ENCODE results near the gene EBPL. TPM values are rescaled to one million over a fixed set of nuclear protein-coding genes. Genes with fewer than 3 reads are reported as not detected.
A peak's percentile ranks its signal among the peaks of the same experiment; 100 is the strongest.

Gene EBPL
- total and polyA plus RNA-seq, 2 of the 4 experiments (the other 2 are of a cell fraction): 57.9 to 65.3 TPM

GRCh38 chr13:49625392-49626079 lies 65.8 kb downstream of the EBPL start:
- Histone ChIP-seq H2BK15ac (ENCODE audit: low read depth, low read length) (no peak overlapping the region), H3K18ac (ENCODE audit: low read depth, low read length) (no peak overlapping the region; the same call in 1 of the 2 replicates), H2AK5ac (ENCODE audit: low read depth, low read length) (no peak overlapping the region), H3K4me3 (ENCODE audit: insufficient read depth, low read depth, low read length) (no peak overlapping the region), H3K9me1 (ENCODE audit: insufficient read depth, low read length) (0 out of 2 replicates have a peak, but pooled peaks cover 4% of the 10 kb centered on the region), H3K4me1 (ENCODE audit: control insufficient read depth, insufficient read depth, low read length) (peaks cover 7% of the 10 kb centered on the region; the same call in 1 of the 2 replicates), H3K4me2 (ENCODE audit: low read depth, low read length) (no peak overlapping the region), H2BK20ac (ENCODE audit: low read depth, low read length) (no peak overlapping the region), H4K8ac (ENCODE audit: low read depth in 2 of 2, low read length in 2 of 2) (no peak overlapping the region), H2AK9ac (replicated peaks; ENCODE audit: low read depth, low read length, poor library complexity) (no peak overlapping the region), H3K79me1 (ENCODE audit: low read depth in 1 of 2, low read length in 2 of 2) (no peaks in the 10 kb centered on the region), H2AFZ (replicated peaks; ENCODE audit: low read length, poor library complexity) (peak overlapping the region; percentile 78), H4K5ac (ENCODE audit: low read depth, low read length) (peak overlapping the region; percentile 8; the same call in 1 of the 2 replicates), H3K36me3 (ENCODE audit: control insufficient read depth, insufficient read depth, low read length) (no peaks in the 10 kb centered on the region), H3K23ac (ENCODE audit: low read depth, low read length) (no peak overlapping the region), H2BK5ac (ENCODE audit: low read depth, low read length, poor library complexity, severe bottlenecking) (no peak overlapping the region), H3K4ac (ENCODE audit: low read depth, low read length) (no peak overlapping the region), H4K91ac (ENCODE audit: insufficient read depth, low read depth, low read length) (no peak overlapping the region), H3K14ac (replicated peaks; ENCODE audit: low read depth, low read length) (0 out of 2 replicates have a peak overlapping the region, but pooled peaks have one; percentile 4), H2BK120ac (ENCODE audit: low read depth, low read length) (no peak overlapping the region), H3K56ac (ENCODE audit: extremely low read depth, insufficient read depth, low read length) (no peak overlapping the region), H3K27me3 (ENCODE audit: control insufficient read depth, insufficient read depth, low read length) (no peaks in the 10 kb centered on the region), H3K9me3 (ENCODE audit: control insufficient read depth, insufficient read depth, low read length) (no peaks in the 10 kb centered on the region), H3K9ac (ENCODE audit: low read depth, low read length) (no peak overlapping the region; the same call in 1 of the 2 replicates), H4K20me1 (ENCODE audit: insufficient read depth, low read length) (no peaks in the 10 kb centered on the region), H3K27ac (ENCODE audit: insufficient read depth, low read length) (no peak overlapping the region)
- ChIA-PET POLR2A (ENCODE audit: unreplicated experiment) (no interaction called here), CTCF (no interaction called here)
- intact Hi-C loops (cut with micrococcal nuclease) (no loop called here), in situ Hi-C loops (cut with MboI; ENCODE audit: low sequenced_read_pairs) (no loop called here), dilution Hi-C loops (cut with HindIII; ENCODE audit: low sequenced_read_pairs, unreplicated experiment) (no loop called here)
- no TSS peak for BruUV-seq (replicated peaks)
- DNase-seq: peak; percentile 6
- no peak for TF ChIP-seq ELK1 (IDR thresholded peaks at IDR 0.05; ENCODE audit: borderline replicate concordance, low read depth, low read length)
- peak; percentile 97 for TF ChIP-seq MAFK (IDR thresholded peaks at IDR 0.05; ENCODE audit: low read depth, low read length)
- WGBS, 2 experiments (ENCODE audit: extremely low coverage in 2 of 2, insufficient read length in 1 of 2): 37% methylated on average over 5 of the region's 12 CpGs; no CpG with 5 or more reads in 1 of the 2 experiments
- ATAC-seq (ENCODE audit: low read depth): peak; percentile 38
